ENCODE data around the gene SYNE2.
"Not testable (repeated sequence)": the region's sequence is repeated elsewhere in the genome, so short reads cannot be mapped to it uniquely, and the experiment has no call there.

Gene SYNE2

GRCh38 chr14:64037869-64038745, 185.3 kb downstream of the SYNE2 start:
- DNase-seq (ENCODE audit: low read depth): not testable (repeated sequence)

GRCh38 chr14:64038841-64039542, 186.2 kb downstream of the SYNE2 start:
- DNase-seq (ENCODE audit: low read depth): no peak

GRCh38 chr14:64040044-64040443, 187.2 kb downstream of the SYNE2 start:
- DNase-seq (ENCODE audit: low read depth): no peak

GRCh38 chr14:64043296-64043695, 190.5 kb downstream of the SYNE2 start:
- not testable (repeated sequence) for DNase-seq (ENCODE audit: low read depth)

GRCh38 chr14:64045091-64045490, 192.3 kb downstream of the SYNE2 start:
- DNase-seq (ENCODE audit: low read depth): no peak

DNA sequence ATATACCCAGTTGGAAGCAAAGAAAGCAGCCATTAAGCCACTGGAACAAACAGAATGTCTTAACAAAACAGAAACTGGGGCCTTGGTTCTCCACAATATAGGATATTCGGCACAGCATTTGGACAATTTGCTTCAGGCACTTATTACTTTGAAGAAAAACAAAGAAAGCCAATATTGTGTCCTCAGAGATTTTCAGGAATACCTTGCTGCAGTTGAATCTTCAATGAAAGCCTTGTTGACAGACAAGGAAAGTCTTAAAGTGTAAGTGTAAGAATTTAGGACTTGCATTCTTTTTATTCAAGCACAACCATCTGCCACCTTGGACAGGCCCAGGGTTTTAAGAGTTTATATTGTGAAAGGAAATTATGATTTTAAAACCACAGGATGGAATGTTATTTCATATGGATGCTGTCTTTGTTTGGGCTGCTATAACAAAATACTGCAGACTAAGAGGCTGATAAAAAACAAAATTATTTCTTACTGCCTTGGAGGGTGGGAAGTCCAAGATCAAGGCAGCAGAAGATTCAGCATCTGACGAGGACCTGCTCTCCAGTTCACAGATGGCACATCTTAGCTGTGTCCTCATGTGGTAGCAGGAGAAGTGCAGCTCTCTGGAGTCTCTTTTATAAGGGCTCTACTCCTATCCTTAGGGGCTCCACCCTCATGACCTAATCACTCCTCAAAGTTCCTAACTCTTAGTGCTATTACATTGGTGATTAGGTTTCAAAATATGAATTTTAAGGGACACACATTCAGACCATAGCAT, 197.0 kb downstream of the SYNE2 start:
- no peak for DNase-seq (ENCODE audit: low read depth)

- no peak for DNase-seq (ENCODE audit: low read depth)
Measured at GRCh38 chr14:64053694-64054669, 201.2 kb downstream of the SYNE2 start.

GRCh38 chr14:64059454-64060198, 206.8 kb downstream of the SYNE2 start:
- no peak for DNase-seq (ENCODE audit: low read depth)

- DNase-seq (ENCODE audit: low read depth): no peak
Measured at GRCh38 chr14:64060199-64060545, 207.4 kb downstream of the SYNE2 start.

DNA sequence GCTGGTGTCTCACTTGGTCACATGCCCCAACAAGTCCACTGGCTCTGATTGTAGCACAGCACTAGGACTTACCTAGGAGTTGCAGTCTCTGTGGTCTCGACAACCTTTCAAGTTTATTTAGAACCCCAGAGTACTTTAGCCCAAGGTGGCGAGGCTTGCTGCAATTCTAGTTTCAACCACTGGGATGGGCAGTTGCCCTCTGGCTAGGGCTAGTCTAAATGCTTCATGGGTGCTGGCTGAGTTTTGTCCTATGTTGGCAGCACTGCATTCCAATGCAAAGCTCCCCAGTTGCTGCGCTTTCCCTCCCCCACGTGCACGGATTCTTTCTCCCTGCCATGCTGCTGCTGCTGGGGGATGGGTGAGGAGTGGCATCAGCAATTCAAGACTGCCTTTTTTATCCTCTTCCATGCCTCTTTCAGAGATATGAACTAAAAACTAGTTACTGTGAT, 207.9 kb downstream of the SYNE2 start:
- no peak for DNase-seq (ENCODE audit: low read depth)

DNA sequence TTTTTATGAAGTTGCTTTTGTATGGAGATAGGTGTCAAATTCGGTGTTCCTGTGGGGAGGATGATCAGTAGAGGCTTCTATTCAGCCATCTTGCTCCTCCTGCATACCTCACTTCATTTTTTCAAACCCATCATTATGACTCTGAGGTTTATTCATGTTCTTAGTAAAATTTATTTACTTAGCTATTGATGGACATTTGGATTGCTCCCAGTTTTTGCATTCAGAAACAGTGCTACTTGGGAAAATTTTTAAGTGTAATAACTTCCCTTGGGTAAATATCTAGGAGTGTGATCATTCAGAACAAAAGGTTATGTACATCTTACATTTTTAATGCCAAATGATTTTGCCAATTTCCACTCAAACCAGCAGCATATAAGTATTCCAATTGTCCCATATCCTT, 208.3 kb downstream of the SYNE2 start:
- DNase-seq (ENCODE audit: low read depth): no peak

- no peak for DNase-seq (ENCODE audit: low read depth)
Measured at GRCh38 chr14:64061706-64062105, 208.9 kb downstream of the SYNE2 start.

DNA sequence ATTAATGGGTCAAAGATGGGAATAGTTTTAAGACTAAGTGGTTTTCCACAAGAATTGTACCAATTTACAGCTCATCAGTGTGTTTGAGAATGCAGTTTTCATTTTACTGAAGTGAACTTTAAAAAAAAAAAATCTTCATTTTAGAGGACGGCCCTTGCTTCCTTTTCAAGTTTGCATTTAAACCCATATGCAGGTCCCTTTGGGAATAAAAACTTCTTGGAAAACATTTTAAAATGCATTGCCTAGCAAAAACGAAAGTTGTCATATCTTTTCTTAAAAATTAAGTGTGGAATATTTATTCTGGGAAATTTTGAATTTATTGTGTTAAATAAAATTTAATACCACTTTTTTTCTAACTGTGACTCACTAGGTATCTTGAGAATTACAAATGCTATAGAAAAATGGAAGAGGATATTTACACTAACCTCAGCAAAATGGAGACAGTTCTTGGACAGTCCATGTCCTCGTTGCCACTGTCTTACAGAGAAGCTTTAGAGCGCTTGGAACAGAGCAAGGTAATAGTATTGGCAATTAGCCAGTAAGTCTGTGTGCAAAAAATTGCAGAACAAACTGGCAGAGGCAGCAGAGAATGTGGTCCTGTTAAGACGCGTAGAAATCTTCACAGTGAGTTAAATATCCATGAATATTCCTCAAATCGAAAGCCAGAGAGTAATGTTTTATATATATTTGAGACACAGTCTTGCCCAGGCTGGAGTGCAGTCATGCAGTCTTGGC, 209.7 kb downstream of the SYNE2 start:
- no peak for DNase-seq (ENCODE audit: low read depth)

- DNase-seq (ENCODE audit: low read depth): no peak
Measured at GRCh38 chr14:64064447-64064846, 211.6 kb downstream of the SYNE2 start.

- DNase-seq (ENCODE audit: low read depth): no peak
Measured at GRCh38 chr14:64069634-64070359, 217.0 kb downstream of the SYNE2 start.

DNA sequence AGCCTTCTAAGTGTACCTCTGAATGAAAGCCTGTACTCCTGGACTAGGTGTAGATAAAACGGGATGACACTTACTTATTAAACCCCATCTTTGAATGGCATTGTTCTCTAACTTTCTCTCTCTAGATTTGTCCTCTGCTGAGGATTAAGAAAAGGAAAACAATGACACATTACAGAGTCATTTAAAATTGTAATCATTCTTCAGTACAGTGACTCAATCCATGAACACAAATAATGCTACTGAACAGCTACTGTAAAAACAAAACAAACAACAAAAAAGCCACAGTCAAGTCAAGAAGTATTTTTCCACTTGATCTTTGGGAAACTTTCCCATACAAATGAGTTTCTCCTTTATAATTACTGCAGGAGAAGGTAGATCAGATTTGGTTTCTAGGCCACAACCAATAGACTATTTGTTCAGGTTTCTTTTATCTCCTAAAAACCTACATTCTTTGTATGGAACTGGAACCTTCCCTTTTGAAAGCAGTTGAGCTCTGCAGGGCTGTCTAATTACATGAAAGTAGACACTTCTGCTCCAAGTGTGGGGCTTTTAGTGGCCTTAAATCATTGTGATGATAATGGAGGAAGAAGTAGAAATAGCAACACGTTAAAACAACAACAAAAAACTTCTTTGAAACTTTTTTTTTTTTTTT, 222.3 kb downstream of the SYNE2 start:
- DNase-seq (ENCODE audit: low read depth): no peak

DNA sequence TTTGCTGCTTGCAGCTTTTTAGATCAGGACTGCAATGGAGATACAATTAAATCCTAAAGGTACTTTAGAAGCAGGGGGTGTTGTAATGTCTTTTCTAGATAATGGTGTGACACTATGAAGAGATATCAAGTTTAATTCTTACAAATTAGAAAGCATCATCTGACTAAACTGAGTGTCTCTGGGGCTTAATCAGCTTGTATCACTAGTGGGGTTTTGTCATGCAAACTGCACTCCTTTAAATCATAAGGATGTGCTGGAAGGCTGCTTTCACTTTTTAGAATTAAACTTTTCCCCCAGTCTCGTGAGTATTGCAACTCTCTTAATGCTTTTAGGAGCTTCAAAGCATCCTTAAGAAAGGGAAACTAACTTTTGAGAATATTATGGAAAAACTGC, 222.8 kb downstream of the SYNE2 start:
- DNase-seq (ENCODE audit: low read depth): no peak

GRCh38 chr14:64080452-64080851, 227.6 kb downstream of the SYNE2 start:
- no peak for DNase-seq (ENCODE audit: low read depth)

Measured in stimulated activated CD8-positive, alpha-beta memory T cell treated with anti-CD3 and anti-CD28 coated beads, Interleukin-12 subunit alpha, Interleukin-12 subunit beta, amount 100 ng/mL, for 1 hour (primary cell).